Measurements from ENCODE around the gene PHF19.

Gene PHF19

GRCh38 chr9:120876842-120877240, at the start of gene PHF19:
Gene PHF19 (minus strand): TSS chr9:120877188. CDS start chr9:120874741, 2,447 bp downstream.
- DNase-seq (ENCODE audit: low spot score) = peak; percentile 78

GRCh38 chr9:120926397-120926928, 49.5 kb upstream of the PHF19 start, which contains the start of gene TRAF1:
Gene TRAF1 (minus strand): TSS chr9:120926796. CDS start chr9:120926075, 721 bp downstream.
- DNase-seq (ENCODE audit: low spot score) = no peak

DNA sequence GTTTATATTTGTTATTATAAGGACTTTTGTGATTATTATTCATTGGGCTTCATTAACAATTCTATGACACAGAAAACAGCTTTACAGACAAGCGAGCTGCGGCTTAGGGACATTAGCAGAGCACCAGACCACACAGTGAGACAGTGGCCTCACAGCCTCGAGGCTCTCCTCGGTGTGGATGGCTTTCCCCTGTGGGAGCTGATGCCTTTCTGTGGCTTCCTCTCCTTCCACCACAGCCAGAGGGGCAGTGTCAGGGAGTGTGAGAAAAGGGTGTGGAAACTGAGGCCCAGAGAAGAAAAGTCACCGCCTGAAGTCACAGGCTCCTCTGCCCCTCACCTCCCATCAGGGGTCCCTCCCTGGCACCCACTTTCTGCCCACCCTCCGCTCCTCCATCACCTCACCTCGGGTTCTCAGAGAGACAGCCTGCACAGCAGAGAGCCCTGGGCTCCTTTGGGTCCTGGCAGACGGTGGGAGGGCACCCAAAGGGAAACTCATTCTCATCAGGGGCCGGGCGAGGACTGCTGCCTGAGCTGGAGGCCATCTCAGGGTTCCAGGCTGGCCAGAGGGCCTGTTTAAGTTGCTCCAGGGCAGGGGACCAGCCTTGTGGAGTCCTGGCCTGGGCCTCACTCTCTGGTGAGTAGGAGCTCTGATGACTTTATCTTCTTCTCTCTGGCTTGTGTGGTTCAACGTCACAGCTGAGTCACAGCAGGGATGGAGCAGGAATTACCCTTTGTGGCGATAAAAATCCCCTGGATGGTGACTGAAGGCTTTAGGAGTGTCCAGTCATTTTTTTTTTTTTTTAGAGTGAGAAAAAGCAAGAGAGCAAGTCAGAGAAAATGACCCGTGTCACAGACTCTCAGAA, 48.8 kb upstream of the PHF19 start:
- peak; percentile 83 for DNase-seq (ENCODE audit: low spot score)

GRCh38 chr9:120924698-120925534, 47.9 kb upstream of the PHF19 start:
- DNase-seq (ENCODE audit: low spot score) = no peak

- no peak for DNase-seq (ENCODE audit: low spot score)
Measured at GRCh38 chr9:120923620-120924328, 46.8 kb upstream of the PHF19 start.

GRCh38 chr9:120922404-120923195, 45.6 kb upstream of the PHF19 start:
- no peak for DNase-seq (ENCODE audit: low spot score)

DNA sequence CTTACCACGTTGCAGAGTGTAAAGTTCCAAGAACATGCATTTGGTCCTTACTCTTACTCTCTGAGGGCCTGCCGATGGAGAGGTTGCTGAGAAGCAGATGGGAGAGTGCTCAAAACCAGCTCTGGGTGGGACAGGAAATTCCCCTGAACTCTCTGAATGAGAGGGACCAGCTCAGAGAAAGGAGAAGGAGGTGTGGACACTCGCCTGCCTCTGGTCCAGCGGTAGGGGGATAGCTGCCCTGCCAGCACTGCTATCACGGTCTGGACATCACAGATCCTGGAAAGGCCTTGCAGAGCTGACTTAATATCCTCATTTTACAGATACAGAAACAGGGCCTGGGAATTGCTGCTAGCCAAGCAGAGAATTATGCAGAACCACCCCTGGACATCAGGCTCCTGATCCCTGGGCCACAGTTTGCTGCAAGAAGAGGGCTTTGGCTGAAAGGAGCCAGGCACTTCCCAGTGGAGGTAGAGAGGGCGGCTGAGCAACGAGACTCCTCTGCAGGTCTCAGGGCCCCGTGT, 44.7 kb upstream of the PHF19 start:
- DNase-seq (ENCODE audit: low spot score) = no peak

DNA sequence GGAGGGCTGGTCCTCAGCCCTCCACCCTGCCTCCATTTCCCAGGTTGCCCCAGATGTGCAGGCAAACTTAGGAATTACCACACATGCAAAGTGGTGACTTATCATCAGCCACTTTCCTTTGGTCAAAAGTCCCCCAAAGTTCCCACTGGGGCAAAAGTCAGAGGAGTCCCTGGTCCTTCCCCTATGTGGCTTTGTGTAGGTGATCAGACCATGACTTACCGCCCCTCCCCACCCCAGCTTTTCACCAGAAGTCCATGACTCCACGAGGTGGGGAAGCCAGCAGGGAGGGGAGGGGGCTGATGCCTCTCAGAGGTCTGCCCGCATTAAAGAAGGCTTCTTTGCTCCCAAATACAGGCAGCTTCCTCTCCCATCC, 43.8 kb upstream of the PHF19 start:
- DNase-seq (ENCODE audit: low spot score) = no peak

- no peak for DNase-seq (ENCODE audit: low spot score)
Measured at GRCh38 chr9:120919843-120920805, 43.1 kb upstream of the PHF19 start.

GRCh38 chr9:120918931-120919842, 42.2 kb upstream of the PHF19 start:
- DNase-seq (ENCODE audit: low spot score) = no peak

GRCh38 chr9:120917929-120918762, 41.2 kb upstream of the PHF19 start:
- DNase-seq (ENCODE audit: low spot score) = no peak

DNA sequence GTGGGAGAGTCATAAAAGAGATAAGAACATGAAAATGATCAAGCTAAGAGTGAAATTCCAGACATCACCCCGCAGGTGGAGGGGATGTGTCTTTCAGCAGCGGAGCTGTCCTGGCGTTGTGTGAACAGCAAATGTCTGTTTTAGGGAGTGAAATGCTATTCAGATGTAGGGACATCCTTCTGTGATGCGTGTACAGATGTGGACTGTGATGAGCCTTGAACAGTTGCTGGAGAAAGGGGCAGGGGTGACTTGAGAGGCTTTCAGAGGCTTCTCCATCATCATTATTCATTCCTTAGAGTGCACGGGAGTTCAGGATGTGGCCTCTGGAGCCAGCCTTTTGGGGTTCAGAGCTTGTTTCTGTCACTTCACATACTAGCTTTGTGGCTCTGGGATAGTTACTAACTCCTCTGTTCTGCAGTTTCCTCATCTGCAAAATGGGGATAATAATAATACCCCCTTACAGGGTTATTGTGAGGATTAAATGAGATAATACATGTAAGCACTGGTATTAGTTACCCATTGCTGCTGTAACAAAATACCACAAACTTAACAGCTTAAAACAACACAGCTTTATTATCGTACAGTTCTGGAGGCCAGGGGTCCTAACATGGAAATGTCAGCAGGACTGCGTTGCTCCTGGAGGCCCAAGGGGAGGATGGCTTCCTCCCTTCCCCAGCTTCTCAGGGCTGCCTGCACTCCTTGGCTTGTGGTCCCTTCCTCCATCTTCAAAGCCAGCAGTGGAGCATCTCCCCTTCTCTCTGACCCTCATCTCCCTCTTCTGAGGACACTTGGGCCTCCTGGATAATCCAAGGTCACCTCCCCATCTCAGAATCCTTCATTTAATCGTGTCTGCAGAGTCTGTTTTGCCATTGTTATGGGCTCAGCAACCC, 40.2 kb upstream of the PHF19 start:
- DNase-seq (ENCODE audit: low spot score) = no peak

GRCh38 chr9:120916588-120916987, 39.6 kb upstream of the PHF19 start:
- peak; percentile 55 for DNase-seq (ENCODE audit: low spot score)

- DNase-seq (ENCODE audit: low spot score) = no peak
Measured at GRCh38 chr9:120915854-120916470, 39.0 kb upstream of the PHF19 start.

- DNase-seq (ENCODE audit: low spot score) = no peak
Measured at GRCh38 chr9:120914953-120915352, 38.0 kb upstream of the PHF19 start.

- DNase-seq (ENCODE audit: low spot score) = no peak
Measured at GRCh38 chr9:120914396-120914795, 37.4 kb upstream of the PHF19 start.
